K562 (cell line): Measurements from ENCODE around the gene ITSN1. TPM values are rescaled to one million over a fixed set of nuclear protein-coding genes. Genes with fewer than 3 reads are reported as not detected.

Source experiments
- ATF7 ChIP-seq: fragments of 450-650 bp; IDR thresholded peaks from 2 replicates; pipeline ENCODE4 v1.7.1; 2014; ENCODE audit warnings: mild to moderate bottlenecking, moderate library complexity
- BRD4 ChIP-seq: fragments of 200-600 bp; sonication (generic); IDR thresholded peaks from 2 replicates; pipeline ENCODE4 v1.6.1; 2017; ENCODE audit warnings: inconsistent platforms
- CCNT2 ChIP-seq: IDR thresholded peaks from 2 replicates; pipeline ENCODE4 v1.6.1; 2011; ENCODE audit warnings: borderline replicate concordance, low read depth, mild to moderate bottlenecking, moderate library complexity, mixed read lengths, low read length; ENCODE audit not compliant: insufficient read length; ENCODE audit errors: extremely low read depth
- DACH1 ChIP-seq: fragments of 450-650 bp; IDR thresholded peaks from 2 replicates; pipeline ENCODE4 v1.6.1; 2018; ENCODE audit not compliant: partially characterized antibody
- GATAD2A ChIP-seq: fragments of 450-650 bp; IDR thresholded peaks from 2 replicates; pipeline ENCODE4 v1.6.1; 2017
- HDAC2 ChIP-seq: fragments of 450-650 bp; IDR thresholded peaks from 2 replicates; pipeline ENCODE4 v1.6.1; 2016; ENCODE audit warnings: mild to moderate bottlenecking
- HNRNPLL ChIP-seq: fragments of 200-400 bp; formaldehyde crosslinking; IDR thresholded peaks from 2 replicates; pipeline ENCODE4 v1.6.1; 2017; ENCODE audit warnings: low read length, low read depth, mild to moderate bottlenecking; ENCODE audit not compliant: poor library complexity, severe bottlenecking
- JUND ChIP-seq, 2 experiments: IDR thresholded peaks; 2 replicates in 1 of 2; 3 replicates in 1 of 2; pipeline ENCODE4 v1.6.1; 2011; ENCODE audit warnings: borderline replicate concordance in 2 of 2, low read depth in 2 of 2, low read length in 2 of 2, improper control_type of control experiment in 1 of 2, missing biosample characterization in 1 of 2, missing genetic modification characterization in 1 of 2, missing genetic modification reagents in 1 of 2
- MBD2 ChIP-seq: sonication (generic); IDR thresholded peaks from 2 replicates; pipeline ENCODE4 v1.6.1; 2016; ENCODE audit warnings: low read depth, borderline replicate concordance
- MTA1 ChIP-seq: fragments of 450-650 bp; IDR thresholded peaks from 2 replicates; pipeline ENCODE4 v1.6.1; 2017; ENCODE audit warnings: borderline replicate concordance
- TEAD1 ChIP-seq, 2 experiments: fragments of 450-650 bp in 1 of 2; sonication (generic) in 1 of 2; formaldehyde crosslinking; IDR thresholded peaks; 2 replicates each; pipeline versions ENCODE4 v1.4.0 to v1.8.0; 2020 to 2022; ENCODE audit warnings: mild to moderate bottlenecking in 2 of 2, missing genetic modification reagents in 1 of 2
- TFAM ChIP-seq: fragments of 250-450 bp; sonication (Bioruptor Pico); conservative IDR thresholded peaks from 2 replicates; pipeline ENCODE4 v1.5.0; 2021; ENCODE audit warnings: mild to moderate bottlenecking, moderate library complexity
- TOE1 ChIP-seq, 2 experiments: fragments of 450-650 bp in 1 of 2; sonication (generic) in 1 of 2; formaldehyde crosslinking in 1 of 2; IDR thresholded peaks; 2 replicates each; pipeline versions ENCODE4 v1.7.1 to v1.8.0; 2016 to 2022; ENCODE audit warnings: borderline replicate concordance in 2 of 2, mild to moderate bottlenecking in 2 of 2, antibody characterized with exemption in 1 of 2, inconsistent platforms in 1 of 2, low read depth in 1 of 2, missing genetic modification reagents in 1 of 2, moderate library complexity in 1 of 2
- ZNF586 ChIP-seq: fragments of 450-650 bp; formaldehyde crosslinking; conservative IDR thresholded peaks from 2 replicates; pipeline ENCODE4 v1.4.0; 2020; ENCODE audit warnings: mild to moderate bottlenecking, moderate library complexity
- ZNF644 ChIP-seq: fragments of 200-800 bp; sonication (Bioruptor generic); IDR thresholded peaks from 2 replicates; pipeline ENCODE4 v1.6.1; 2016; ENCODE audit warnings: low read depth, missing genetic modification characterization, missing compliant biosample characterization
- polyA plus RNA-seq, 8 experiments: library from polyadenylated mRNA; depleted of rRNA in 4 of 8; stranded (reverse) in 5 of 8; unstranded in 3 of 8; fragments of >200 nt; fragmentation: Nextera tagmentation in 2 of 8; fragmentation: Illumina TruSeq in 1 of 8; extraction: Ambion mirVana in 2 of 8; extraction: Trizol in 1 of 8; gene quantifications; 2 replicates each; pipeline versions ENCODE4 v1.2.1 to v1.2.3, GENCODE V29; 2011 to 2014; ENCODE audit warnings: inconsistent platforms in 1 of 8, missing spikeins in 1 of 8
- total RNA-seq, 7 experiments: library from RNA; depleted of rRNA in 6 of 7; stranded (reverse); fragments of >200 nt in 6 of 7; fragmentation: Illumina TruSeq in 2 of 7; extraction: Trizol in 2 of 7; gene quantifications; 2 replicates each; pipeline versions ENCODE4 v1.2.1 to v1.2.3, GENCODE V29; 2011 to 2021; ENCODE audit warnings: low replicate concordance in 1 of 7
- TF ChIP-seq, protein P1 (sequence below): sonication (generic); formaldehyde crosslinking; IDR thresholded peaks from 2 replicates; pipeline ENCODE4 v1.4.0; 2020; ENCODE audit warnings: mild to moderate bottlenecking, missing genetic modification reagents
- TF ChIP-seq, protein P2 (sequence below), 2 experiments: fragments of 450-650 bp in 1 of 2; sonication (generic) in 1 of 2; formaldehyde crosslinking in 1 of 2; IDR thresholded peaks in 1 of 2; conservative IDR thresholded peaks in 1 of 2; 2 replicates each; pipeline versions ENCODE4 v1.6.1 to v1.8.1; 2016 to 2023; ENCODE audit warnings: mild to moderate bottlenecking in 2 of 2, moderate library complexity in 2 of 2, inconsistent platforms in 1 of 2, missing genetic modification reagents in 1 of 2
- TF ChIP-seq, protein P3 (sequence below): sonication (generic); formaldehyde crosslinking; IDR thresholded peaks from 2 replicates; pipeline ENCODE4 v1.8.1; 2023; ENCODE audit warnings: mild to moderate bottlenecking, missing genetic modification reagents
- TF ChIP-seq, protein P4 (sequence below): fragments of 250-450 bp; sonication (Bioruptor Pico); IDR thresholded peaks from 2 replicates; pipeline ENCODE4 v1.8.0; 2022; ENCODE audit warnings: moderate library complexity, mild to moderate bottlenecking, inconsistent platforms

Gene ITSN1
- total and polyA plus RNA-seq, 9 of the 15 experiments (the other 6 are each of a cell fraction or from before 2014, with no cell fraction given), result 1.1 to 12.6 (median 4.8) TPM

DNA sequence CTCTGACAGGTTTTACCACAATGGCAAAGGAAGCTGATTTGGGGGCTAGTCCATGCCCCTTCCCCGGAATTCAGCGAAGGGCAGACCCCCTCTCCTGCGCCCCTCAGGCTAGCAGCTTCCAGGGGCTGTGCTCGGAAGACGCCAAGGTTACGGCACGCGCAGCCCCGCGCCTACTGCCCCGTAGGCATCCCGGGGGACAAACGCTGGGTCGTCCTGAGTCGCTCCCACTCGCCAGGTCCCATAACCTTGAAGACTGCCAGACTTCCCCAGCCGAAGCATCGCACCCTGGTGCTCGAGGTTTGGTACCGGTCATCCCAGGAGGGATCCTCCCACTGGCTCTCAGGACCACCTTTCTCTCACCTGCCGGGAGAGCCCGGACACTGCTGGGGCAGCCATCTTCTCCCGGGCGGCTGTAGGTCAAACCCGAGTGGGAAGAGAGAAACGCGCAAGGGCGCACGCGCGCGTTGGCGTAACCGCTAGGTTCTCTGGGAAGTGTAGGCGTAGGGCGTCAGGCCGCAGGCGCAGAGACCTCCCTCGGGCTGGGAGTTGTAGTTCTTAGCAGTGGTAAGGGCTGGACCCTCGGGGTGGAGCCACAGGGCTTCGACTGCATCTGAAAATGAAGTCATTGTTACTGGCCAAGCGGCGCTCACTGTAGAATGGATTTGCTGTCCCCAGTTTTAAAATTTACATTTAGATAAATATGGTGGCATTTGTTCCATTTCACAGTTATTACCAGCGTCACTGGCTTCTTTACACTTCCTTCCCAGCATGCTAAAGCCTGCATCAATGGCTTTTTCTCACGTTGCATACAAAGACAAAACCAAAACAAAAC, 273.3 kb downstream of the ITSN1 start, which contains the start of gene ATP5PO (continued):
- TF ChIP-seq, protein P1, sequence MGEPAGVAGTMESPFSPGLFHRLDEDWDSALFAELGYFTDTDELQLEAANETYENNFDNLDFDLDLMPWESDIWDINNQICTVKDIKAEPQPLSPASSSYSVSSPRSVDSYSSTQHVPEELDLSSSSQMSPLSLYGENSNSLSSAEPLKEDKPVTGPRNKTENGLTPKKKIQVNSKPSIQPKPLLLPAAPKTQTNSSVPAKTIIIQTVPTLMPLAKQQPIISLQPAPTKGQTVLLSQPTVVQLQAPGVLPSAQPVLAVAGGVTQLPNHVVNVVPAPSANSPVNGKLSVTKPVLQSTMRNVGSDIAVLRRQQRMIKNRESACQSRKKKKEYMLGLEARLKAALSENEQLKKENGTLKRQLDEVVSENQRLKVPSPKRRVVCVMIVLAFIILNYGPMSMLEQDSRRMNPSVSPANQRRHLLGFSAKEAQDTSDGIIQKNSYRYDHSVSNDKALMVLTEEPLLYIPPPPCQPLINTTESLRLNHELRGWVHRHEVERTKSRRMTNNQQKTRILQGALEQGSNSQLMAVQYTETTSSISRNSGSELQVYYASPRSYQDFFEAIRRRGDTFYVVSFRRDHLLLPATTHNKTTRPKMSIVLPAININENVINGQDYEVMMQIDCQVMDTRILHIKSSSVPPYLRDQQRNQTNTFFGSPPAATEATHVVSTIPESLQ, result 0 out of 2 replicates have a peak, but pooled peaks have one; percentile 54
- TF ChIP-seq TFAM (CRISPR knock-in tag), result no peak
- TF ChIP-seq GATAD2A, result 0 out of 2 replicates have a peak, but pooled peaks have one; percentile 68
- TF ChIP-seq, protein P2, sequence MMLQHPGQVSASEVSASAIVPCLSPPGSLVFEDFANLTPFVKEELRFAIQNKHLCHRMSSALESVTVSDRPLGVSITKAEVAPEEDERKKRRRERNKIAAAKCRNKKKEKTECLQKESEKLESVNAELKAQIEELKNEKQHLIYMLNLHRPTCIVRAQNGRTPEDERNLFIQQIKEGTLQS (IDR thresholded peaks at IDR 0.05), result peak; percentile 42; the same call in 1 of the 2 replicates
- TF ChIP-seq, protein P2 (CRISPR knock-in tag; conservative IDR thresholded peaks at IDR 0.05), result peak; percentile 55; the same call in 1 of the 2 replicates
- TF ChIP-seq ZNF586 (CRISPR knock-in tag), result 0 out of 2 replicates have a peak, but pooled peaks have one; percentile 67
- TF ChIP-seq CCNT2, result peak; percentile 26
- TF ChIP-seq HNRNPLL, result peak; percentile 46
- peak; percentile 91 for TF ChIP-seq MBD2
- TF ChIP-seq, protein P3, sequence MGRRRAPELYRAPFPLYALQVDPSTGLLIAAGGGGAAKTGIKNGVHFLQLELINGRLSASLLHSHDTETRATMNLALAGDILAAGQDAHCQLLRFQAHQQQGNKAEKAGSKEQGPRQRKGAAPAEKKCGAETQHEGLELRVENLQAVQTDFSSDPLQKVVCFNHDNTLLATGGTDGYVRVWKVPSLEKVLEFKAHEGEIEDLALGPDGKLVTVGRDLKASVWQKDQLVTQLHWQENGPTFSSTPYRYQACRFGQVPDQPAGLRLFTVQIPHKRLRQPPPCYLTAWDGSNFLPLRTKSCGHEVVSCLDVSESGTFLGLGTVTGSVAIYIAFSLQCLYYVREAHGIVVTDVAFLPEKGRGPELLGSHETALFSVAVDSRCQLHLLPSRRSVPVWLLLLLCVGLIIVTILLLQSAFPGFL, result no peak
- TF ChIP-seq TEAD1 (CRISPR knock-in tag; IDR thresholded peaks at IDR 0.05), result peak in 1 of 2 experiments; percentile 79; a peak in 1 of 4 replicates
- TF ChIP-seq, protein P4, sequence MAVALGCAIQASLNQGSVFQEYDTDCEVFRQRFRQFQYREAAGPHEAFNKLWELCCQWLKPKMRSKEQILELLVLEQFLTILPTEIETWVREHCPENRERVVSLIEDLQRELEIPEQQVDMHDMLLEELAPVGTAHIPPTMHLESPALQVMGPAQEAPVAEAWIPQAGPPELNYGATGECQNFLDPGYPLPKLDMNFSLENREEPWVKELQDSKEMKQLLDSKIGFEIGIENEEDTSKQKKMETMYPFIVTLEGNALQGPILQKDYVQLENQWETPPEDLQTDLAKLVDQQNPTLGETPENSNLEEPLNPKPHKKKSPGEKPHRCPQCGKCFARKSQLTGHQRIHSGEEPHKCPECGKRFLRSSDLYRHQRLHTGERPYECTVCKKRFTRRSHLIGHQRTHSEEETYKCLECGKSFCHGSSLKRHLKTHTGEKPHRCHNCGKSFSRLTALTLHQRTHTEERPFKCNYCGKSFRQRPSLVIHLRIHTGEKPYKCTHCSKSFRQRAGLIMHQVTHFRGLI (CRISPR knock-in tag), result no peak
- TF ChIP-seq ZNF644 (tag), result 0 out of 2 replicates have a peak, but pooled peaks have one; percentile 59
- TF ChIP-seq MTA1, result 0 out of 2 replicates have a peak, but pooled peaks have one; percentile 57
- peak; percentile 22; the same call in 1 of the 2 replicates for TF ChIP-seq HDAC2
- TF ChIP-seq JUND (IDR thresholded peaks at IDR 0.05; ENCODE audit: borderline replicate concordance, low read depth, low read length), result peak; percentile 54
- peak; percentile 49; the same call in 1 of the 3 replicates for TF ChIP-seq JUND (tag; IDR thresholded peaks at IDR 0.05; ENCODE audit: borderline replicate concordance, low read depth, low read length)
- no peak for TF ChIP-seq DACH1
- peak; percentile 96 for TF ChIP-seq ATF7
- 0 out of 2 replicates have a peak, but pooled peaks have one; percentile 11 for TF ChIP-seq TOE1 (IDR thresholded peaks at IDR 0.05; ENCODE audit: borderline replicate concordance)
- no peak for TF ChIP-seq TOE1 (CRISPR knock-in tag; IDR thresholded peaks at IDR 0.05; ENCODE audit: borderline replicate concordance, low read depth)
- TF ChIP-seq BRD4, result no peak
